Upper lobe of left lung (tissue), 6 donors: ENCODE data around the gene PAX5. TPM values are rescaled to one million over a fixed set of nuclear protein-coding genes. Genes with fewer than 3 reads are reported as not detected.

ENCODE experiments used
- ATAC-seq, 2 donors: fragments of 200-7000 bp; cut with Tn5 transposase; one replicate each; pipeline ENCODE4 v1.9.1; 2022; ENCODE audit warnings: mild to moderate bottlenecking in 2 of 2, moderate library complexity in 2 of 2; ENCODE audit not compliant: low FRiP score in 2 of 2
- DNase-seq, 2 donors: peaks; one replicate each; pipeline ENCODE4 v3.0.0-alpha.2; 2019 to 2020
- H3K27ac ChIP-seq, 4 donors: fragments of 200-600 bp; sonication (generic); one replicate each; pipeline ENCODE4 v1.5.1; 2016 to 2019
- H3K27me3 ChIP-seq, 4 donors: fragments of 200-600 bp; sonication (generic); one replicate each; pipeline ENCODE4 v1.5.1; 2017 to 2019
- H3K36me3 ChIP-seq, 4 donors: fragments of 200-600 bp; sonication (generic); one replicate each; pipeline ENCODE4 v1.5.1; 2016 to 2019
- H3K4me1 ChIP-seq, 4 donors: fragments of 200-600 bp; sonication (generic); one replicate each; pipeline ENCODE4 v1.5.1; 2018 to 2019
- H3K4me3 ChIP-seq, 4 donors: fragments of 200-600 bp; sonication (generic); one replicate each; pipeline ENCODE4 v1.5.1; 2017 to 2019; ENCODE audit warnings: mild to moderate bottlenecking in 2 of 4, moderate library complexity in 1 of 4
- H3K9me3 ChIP-seq, 4 donors: fragments of 200-600 bp; sonication (generic); one replicate each; pipeline ENCODE4 v1.5.1; 2018 to 2019
- CTCF ChIP-seq, 6 experiments: fragments of 450-650 bp in 4 of 6; fragments of 200-600 bp in 2 of 6; sonication (generic) in 2 of 6; IDR thresholded peaks; one replicate each; pipeline ENCODE4 v1.5.1; 2016 to 2019; ENCODE audit warnings: antibody characterized with exemption in 6 of 6
- EP300 ChIP-seq, 4 donors: sonication (generic); formaldehyde crosslinking; IDR thresholded peaks; one replicate each; pipeline ENCODE4 v1.5.1; 2017; ENCODE audit warnings: antibody characterized with exemption in 4 of 4, control low read depth in 2 of 4
- POLR2A ChIP-seq, 4 donors: fragments of 450-650 bp; IDR thresholded peaks; one replicate each; pipeline ENCODE4 v1.5.1; 2016 to 2017; ENCODE audit warnings: antibody characterized with exemption in 4 of 4, mild to moderate bottlenecking in 2 of 4
- POLR2AphosphoS5 ChIP-seq, 2 donors: sonication (generic); formaldehyde crosslinking; IDR thresholded peaks; one replicate each; pipeline ENCODE4 v1.5.1; 2017; ENCODE audit warnings: antibody characterized with exemption in 2 of 2
- WGBS, 2 donors: methylation state at CpG; one replicate each; pipeline ENCODE4 v1.1.5; 2017 to 2018; 5-methylcytosine and 5-hydroxymethylcytosine counted together
- total RNA-seq, 6 donors: library from RNA; depleted of rRNA in 4 of 6; stranded (reverse); fragments of >200 nt in 4 of 6; gene quantifications; one replicate each; pipeline versions ENCODE4 v1.1.0 to v1.2.1, GENCODE V29; 2016 to 2021
- donor health status: DM: no; HTN: no; CAD: no; lungs with moderate emphysema.
- donor health status: DM: no; HTN: yes; CAD: no; lungs with severe emphysema.

PAX5 gene
- total RNA-seq, 6 donors from 2014 or later: under 0.01 to 0.64 (median 0.43) TPM; not detected in 1

GRCh38 chr9:36893184-36893583 lies 140.9 kb downstream of the PAX5 start:
- Histone ChIP-seq H3K9me3 (no peaks in the 10 kb centered on the region), H3K36me3 (no peaks in the 10 kb centered on the region), H3K27me3 (no peaks in the 10 kb centered on the region), H3K27ac (no peak overlapping the region), H3K4me1 (no peaks in the 10 kb centered on the region), H3K4me3 (no peak overlapping the region)
- WGBS, 2 donors: 67 to 81% methylated on average over 8 of the region's 8 CpGs
- DNase-seq (no peak), ATAC-seq (no peak)
- no peak for TF ChIP-seq POLR2AphosphoS5 (IDR thresholded peaks at IDR 0.05)
- TF ChIP-seq CTCF (IDR thresholded peaks at IDR 0.05): no peak

- no peaks in the 10 kb centered on the region for H3K27me3 ChIP-seq
- H3K4me3 ChIP-seq: no peak overlapping the region
- ATAC-seq (no peak), DNase-seq (peak in 1 of 2 donors; percentile 3)
- no peaks in the 10 kb centered on the region for H3K4me1 ChIP-seq
- TF ChIP-seq POLR2A (IDR thresholded peaks at IDR 0.05) (no peak), CTCF (IDR thresholded peaks at IDR 0.05) (no peak), POLR2AphosphoS5 (IDR thresholded peaks at IDR 0.05) (no peak)
- H3K36me3 ChIP-seq: no peaks in the 10 kb centered on the region
- H3K9me3 ChIP-seq: no peaks in the 10 kb centered on the region
- 74 to 79% methylated on average over 4 of the region's 4 CpGs for WGBS, 2 donors
- H3K27ac ChIP-seq: no peak overlapping the region
Observed at GRCh38 chr9:36892279-36892678, 141.8 kb downstream of the PAX5 start.

- H3K9me3 ChIP-seq: no peaks in the 10 kb centered on the region
- H3K27ac ChIP-seq: no peak overlapping the region
- ATAC-seq (no peak), DNase-seq (peak in 1 of 2 donors; percentile 12)
- no peaks in the 10 kb centered on the region for H3K4me1 ChIP-seq
- no peaks in the 10 kb centered on the region for H3K36me3 ChIP-seq
- 54 to 67% methylated on average over 13 of the region's 13 CpGs for WGBS, 2 donors
- no peak overlapping the region for H3K4me3 ChIP-seq
- no peaks in the 10 kb centered on the region for H3K27me3 ChIP-seq
- no peak for TF ChIP-seq POLR2AphosphoS5 (IDR thresholded peaks at IDR 0.05)
- TF ChIP-seq EP300 (IDR thresholded peaks at IDR 0.05): no peak
- no peak for TF ChIP-seq CTCF (IDR thresholded peaks at IDR 0.05)
- TF ChIP-seq POLR2A (IDR thresholded peaks at IDR 0.05): no peak
Observed at GRCh38 chr9:36891341-36891811, 142.7 kb downstream of the PAX5 start.

- Histone ChIP-seq H3K27me3 (no peaks in the 10 kb centered on the region), H3K4me3 (no peak overlapping the region), H3K27ac (no peak overlapping the region), H3K4me1 (no peaks in the 10 kb centered on the region), H3K36me3 (no peaks in the 10 kb centered on the region), H3K9me3 (no peaks in the 10 kb centered on the region)
- ATAC-seq (no peak), DNase-seq (no peak)
- no peak for TF ChIP-seq EP300 (IDR thresholded peaks at IDR 0.05)
- no peak for TF ChIP-seq POLR2AphosphoS5 (IDR thresholded peaks at IDR 0.05)
- no peak for TF ChIP-seq CTCF (IDR thresholded peaks at IDR 0.05)
- no peak for TF ChIP-seq POLR2A (IDR thresholded peaks at IDR 0.05)
- 54 to 64% methylated on average over 6 of the region's 6 CpGs for WGBS, 2 donors
Observed at GRCh38 chr9:36889844-36890243, 144.2 kb downstream of the PAX5 start.

- no peak for ATAC-seq
- DNase-seq: no peak
- Histone ChIP-seq H3K4me3 (no peak overlapping the region), H3K36me3 (no peaks in the 10 kb centered on the region), H3K27ac (no peak overlapping the region), H3K9me3 (no peaks in the 10 kb centered on the region), H3K4me1 (no peaks in the 10 kb centered on the region), H3K27me3 (no peaks in the 10 kb centered on the region)
- WGBS, 2 donors: 72 to 77% methylated on average over 5 to 7 of the region's 7 CpGs
- TF ChIP-seq POLR2AphosphoS5 (IDR thresholded peaks at IDR 0.05) (no peak), POLR2A (IDR thresholded peaks at IDR 0.05) (no peak), CTCF (IDR thresholded peaks at IDR 0.05) (no peak), EP300 (IDR thresholded peaks at IDR 0.05) (no peak)
Observed at GRCh38 chr9:36888551-36888950, 145.5 kb downstream of the PAX5 start.
